K562 (cell line): ENCODE data around the gene PPP6R3. TPM values are rescaled to one million over a fixed set of nuclear protein-coding genes. Genes with fewer than 3 reads are reported as not detected.

Source experiments
- ATAC-seq: fragments of 200-7000 bp; cut with Tn5 transposase; 3 replicates; pipeline ENCODE4 v1.9.1; 2020; ENCODE audit warnings: moderate library complexity
- BruUV-seq: library from RNA; stranded (reverse); fragments of 400-500 nt; replicated peaks from 2 replicates; lab custom pipeline; 2021; lab: Mats Ljungman, UMichigan
- CTCF ChIA-PET: fragments of 300-600 bp; formaldehyde crosslinking; extraction: SDS; loops from one replicate; lab custom pipeline; 2021; ENCODE audit warnings: low intra/inter-chr PET ratio; lab: Yijun Ruan, JAX
- POLR2A ChIA-PET: fragments of 300-600, 350-650 bp; sonication (Branson Sonifier 250); formaldehyde crosslinking; extraction: SDS; loops from one replicate; lab custom pipeline; 2021; ENCODE audit warnings: antibody characterized with exemption, inconsistent platforms; lab: Yijun Ruan, JAX
- DNase-seq, 4 experiments: peaks; one replicate each; pipeline versions ENCODE4 v3.0.0 to v3.0.0-alpha.2; 2011 to 2018; ENCODE audit warnings: low spot score in 3 of 4, mixed read lengths in 3 of 4; ENCODE audit errors: extremely low read depth in 1 of 4
- FAIRE-seq: peaks from 2 replicates; lab custom pipeline; 2011; peaks lifted over from hg19 to GRCh38; lab: Jason Lieb, UNC
- H2AFZ ChIP-seq: 2 replicates; pipeline ENCODE4 v1.6.0; 2011; ENCODE audit warnings: low read depth, low read length, control low read depth, inconsistent platforms
- H3K27ac ChIP-seq: fragments of 200-600 bp; 3 replicates; pipeline ENCODE4 v1.8.0; 2011; ENCODE audit warnings: low read depth, mild to moderate bottlenecking, control low read depth, inconsistent platforms, low read length, moderate library complexity, mixed read lengths; ENCODE audit errors: extremely low read depth
- H3K27me3 ChIP-seq, 2 experiments: fragments of 300-600 bp in 1 of 2; 2 replicates in 1 of 2; 3 replicates in 1 of 2; pipeline versions ENCODE4 v1.6.0 to v1.8.0; 2011; ENCODE audit warnings: inconsistent platforms in 2 of 2, low read length in 2 of 2, mild to moderate bottlenecking in 1 of 2, mixed read lengths in 1 of 2, moderate library complexity in 1 of 2; ENCODE audit not compliant: control insufficient read depth in 2 of 2, insufficient read depth in 2 of 2
- H3K36me3 ChIP-seq: fragments of 300-600 bp; 3 replicates; pipeline ENCODE4 v1.8.0; 2011; ENCODE audit warnings: mild to moderate bottlenecking, low read length, inconsistent platforms; ENCODE audit not compliant: control insufficient read depth, insufficient read depth
- H3K4me1 ChIP-seq, 2 experiments: fragments of 200-600 bp in 1 of 2; replicated peaks in 1 of 2; 2 replicates in 1 of 2; 3 replicates in 1 of 2; pipeline versions ENCODE4 v1.5.1 to v1.8.0; 2011; ENCODE audit warnings: inconsistent platforms in 2 of 2, low read length in 2 of 2, mild to moderate bottlenecking in 1 of 2, mixed read lengths in 1 of 2, moderate library complexity in 1 of 2; ENCODE audit not compliant: control insufficient read depth in 2 of 2, insufficient read depth in 2 of 2
- H3K4me2 ChIP-seq: 2 replicates; pipeline ENCODE4 v1.6.1; 2011; ENCODE audit warnings: low read length, control low read depth, inconsistent platforms, mixed read lengths; ENCODE audit not compliant: insufficient read depth
- H3K4me3 ChIP-seq: fragments of 200-600 bp; sonication (generic), shearing (Covaris generic); 2 replicates; pipeline ENCODE4 v1.5.1; 2016; ENCODE audit warnings: control low read depth, inconsistent platforms
- H3K79me2 ChIP-seq: fragments of 200-600 bp; 3 replicates; pipeline ENCODE4 v1.8.0; 2011; ENCODE audit warnings: low read length, inconsistent platforms; ENCODE audit not compliant: control insufficient read depth, insufficient read depth
- H3K9ac ChIP-seq, 2 experiments: 2 replicates each; pipeline versions ENCODE4 v1.6.0 to v1.6.1; 2011; ENCODE audit warnings: low read depth in 2 of 2, low read length in 2 of 2, control low read depth in 1 of 2, inconsistent platforms in 1 of 2, mild to moderate bottlenecking in 1 of 2, mixed read lengths in 1 of 2; ENCODE audit not compliant: insufficient read depth in 1 of 2
- H3K9me1 ChIP-seq: one replicate; pipeline ENCODE4 v1.6.0; 2011; ENCODE audit warnings: inconsistent platforms, mild to moderate bottlenecking, low read length, moderate library complexity; ENCODE audit not compliant: control insufficient read depth, insufficient read depth
- H3K9me3 ChIP-seq: replicated peaks from 2 replicates; pipeline ENCODE4 v1.5.1; 2011; ENCODE audit warnings: low read depth, low read length, inconsistent platforms; ENCODE audit not compliant: control insufficient read depth, insufficient read depth
- H4K20me1 ChIP-seq: replicated peaks from 2 replicates; pipeline ENCODE4 v1.6.1; 2011; ENCODE audit warnings: low read length, inconsistent platforms, mixed read lengths; ENCODE audit not compliant: control insufficient read depth, insufficient read depth
- ARID1B ChIP-seq: fragments of 450-650 bp; IDR thresholded peaks from 2 replicates; pipeline ENCODE4 v1.6.1; 2016; ENCODE audit warnings: antibody characterized with exemption, mild to moderate bottlenecking, inconsistent platforms
- ELF2 ChIP-seq: fragments of 250-450 bp; sonication (Bioruptor Pico); IDR thresholded peaks from 2 replicates; pipeline ENCODE4 v1.5.0; 2021; ENCODE audit warnings: mild to moderate bottlenecking
- FUS ChIP-seq: fragments of 200-400 bp; formaldehyde crosslinking; optimal IDR thresholded peaks from 2 replicates; pipeline ENCODE3; 2017; ENCODE audit warnings: low read depth, low read length
- HIVEP1 ChIP-seq: fragments of 250-450 bp; sonication (Bioruptor Pico); IDR thresholded peaks from 2 replicates; pipeline ENCODE4 v1.4.0; 2020; ENCODE audit warnings: mild to moderate bottlenecking
- MCM3 ChIP-seq: fragments of 450-650 bp; IDR thresholded peaks from 2 replicates; pipeline ENCODE4 v1.6.1; 2016
- MEF2D ChIP-seq: conservative IDR thresholded peaks from 2 replicates; pipeline ENCODE4 v1.6.1; 2016; ENCODE audit warnings: low read depth, missing genetic modification characterization, missing compliant biosample characterization
- MTF1 ChIP-seq: fragments of 250-450 bp; sonication (Bioruptor Pico); IDR thresholded peaks from 2 replicates; pipeline ENCODE4 v1.9.0; 2021; ENCODE audit warnings: moderate library complexity, mild to moderate bottlenecking, inconsistent platforms, borderline replicate concordance
- NBN ChIP-seq: fragments of 450-650 bp; IDR thresholded peaks from 2 replicates; pipeline ENCODE4 v1.6.1; 2016; ENCODE audit warnings: low read depth, mild to moderate bottlenecking
- PCBP1 ChIP-seq: fragments of 200-400 bp; formaldehyde crosslinking; IDR thresholded peaks from 2 replicates; pipeline ENCODE4 v1.6.1; 2018; ENCODE audit warnings: mild to moderate bottlenecking, low read depth, low read length; ENCODE audit not compliant: poor library complexity, severe bottlenecking
- RAD21 ChIP-seq, 2 experiments: fragments of 250-450 bp in 1 of 2; fragments of 450-650 bp in 1 of 2; sonication (Bioruptor Pico) in 1 of 2; formaldehyde crosslinking in 1 of 2; IDR thresholded peaks in 1 of 2; conservative IDR thresholded peaks in 1 of 2; 2 replicates each; pipeline versions ENCODE4 v1.4.0 to v1.8.0; 2020 to 2022; ENCODE audit warnings: mild to moderate bottlenecking in 2 of 2, moderate library complexity in 1 of 2
- STAG1 ChIP-seq: sonication (generic); formaldehyde crosslinking; IDR thresholded peaks from 2 replicates; pipeline ENCODE4 v1.5.0; 2020; ENCODE audit warnings: missing genetic modification reagents, borderline replicate concordance
- WHSC1 ChIP-seq: IDR thresholded peaks from one replicate; pipeline ENCODE4 v1.6.1; 2012; ENCODE audit warnings: low read length, control low read depth, inconsistent platforms
- ZBTB1 ChIP-seq: sonication (generic); formaldehyde crosslinking; IDR thresholded peaks from 2 replicates; pipeline ENCODE4 v1.8.1; 2023; ENCODE audit warnings: missing genetic modification reagents, low read depth, mild to moderate bottlenecking, borderline replicate concordance
- ZNF583 ChIP-seq: fragments of 250-450 bp; sonication (Bioruptor Pico); IDR thresholded peaks from 2 replicates; pipeline ENCODE4 v1.4.0; 2020
- WGBS: fragments of 100-300 bp; shearing (Covaris generic); methylation state at CpG from one replicate; pipeline ENCODE4 v1.1.6; 2016; ENCODE audit warnings: low coverage, mixed read lengths; ENCODE audit not compliant: insufficient coverage; ENCODE audit errors: missing lambda C conversion rate; 5-methylcytosine and 5-hydroxymethylcytosine counted together
- in situ Hi-C: fragments of 300-500 bp; cut with MboI; formaldehyde crosslinking; loops from 4 replicates; pipeline ENCODE4 v1.15.0; 2018; ENCODE audit warnings: inconsistent platforms, mixed read lengths
- intact Hi-C: fragments of 100-400 bp; cut with micrococcal nuclease; formaldehyde crosslinking; loops from 2 replicates; pipeline ENCODE4 v1.14.2; 2022
- polyA plus RNA-seq, 8 experiments: library from polyadenylated mRNA; depleted of rRNA in 4 of 8; stranded (reverse) in 5 of 8; unstranded in 3 of 8; fragments of >200 nt; fragmentation: Nextera tagmentation in 2 of 8; fragmentation: Illumina TruSeq in 1 of 8; extraction: Ambion mirVana in 2 of 8; extraction: Trizol in 1 of 8; gene quantifications; 2 replicates each; pipeline versions ENCODE4 v1.2.1 to v1.2.3, GENCODE V29; 2011 to 2014; ENCODE audit warnings: inconsistent platforms in 1 of 8, missing spikeins in 1 of 8
- total RNA-seq, 7 experiments: library from RNA; depleted of rRNA in 6 of 7; stranded (reverse); fragments of >200 nt in 6 of 7; fragmentation: Illumina TruSeq in 2 of 7; extraction: Trizol in 2 of 7; gene quantifications; 2 replicates each; pipeline versions ENCODE4 v1.2.1 to v1.2.3, GENCODE V29; 2011 to 2021; ENCODE audit warnings: low replicate concordance in 1 of 7
- TF ChIP-seq, protein P1 (sequence below): fragments of 450-650 bp; conservative IDR thresholded peaks from 2 replicates; pipeline ENCODE4 v1.6.1; 2016; ENCODE audit warnings: missing genetic modification characterization, low read depth, mild to moderate bottlenecking, control low read depth, missing compliant biosample characterization
- TF ChIP-seq, protein P2 (sequence below): sonication (generic); formaldehyde crosslinking; IDR thresholded peaks from 2 replicates; pipeline ENCODE4 v1.9.0; 2022; ENCODE audit warnings: mild to moderate bottlenecking, missing genetic modification reagents

Gene PPP6R3
- total and polyA plus RNA-seq, 9 of the 15 experiments (the other 6 are each of a cell fraction or from before 2014, with no cell fraction given), result 20.3 to 117 (median 80.6) TPM

DNA sequence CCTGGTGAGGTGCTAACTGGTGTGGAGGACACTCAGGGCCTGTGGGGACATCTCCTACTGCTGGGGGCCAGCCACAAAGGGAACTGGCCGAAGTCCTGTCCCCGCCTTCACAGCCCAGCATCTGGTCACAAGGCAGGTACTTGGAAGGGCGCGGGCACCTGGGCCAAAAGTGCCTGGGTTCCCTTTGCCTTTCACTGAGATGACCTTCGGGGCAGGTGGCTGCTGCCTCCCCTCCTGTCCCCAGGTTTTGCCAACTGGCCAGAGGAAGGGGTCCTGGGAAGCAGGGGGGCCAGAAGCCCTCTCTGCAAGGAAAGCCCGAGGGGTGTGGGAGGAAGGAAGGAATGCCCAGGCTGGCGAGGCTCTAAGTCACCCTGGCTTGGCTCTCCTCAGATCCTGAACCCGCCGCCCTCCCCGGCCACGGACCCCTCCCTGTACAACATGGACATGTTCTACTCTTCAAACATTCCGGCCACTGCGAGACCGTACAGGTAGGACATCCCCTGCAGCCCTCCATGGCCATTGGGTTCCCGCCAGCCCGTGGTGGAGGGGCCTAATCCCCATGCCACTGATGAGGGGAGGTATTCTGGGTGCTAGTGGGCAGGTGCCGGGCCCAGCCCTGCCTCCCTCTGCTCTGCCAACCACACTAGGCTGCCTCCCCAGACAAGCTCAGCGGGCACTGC is 14.4 kb upstream of the PPP6R3 start (continued):
- TF ChIP-seq, protein P1, sequence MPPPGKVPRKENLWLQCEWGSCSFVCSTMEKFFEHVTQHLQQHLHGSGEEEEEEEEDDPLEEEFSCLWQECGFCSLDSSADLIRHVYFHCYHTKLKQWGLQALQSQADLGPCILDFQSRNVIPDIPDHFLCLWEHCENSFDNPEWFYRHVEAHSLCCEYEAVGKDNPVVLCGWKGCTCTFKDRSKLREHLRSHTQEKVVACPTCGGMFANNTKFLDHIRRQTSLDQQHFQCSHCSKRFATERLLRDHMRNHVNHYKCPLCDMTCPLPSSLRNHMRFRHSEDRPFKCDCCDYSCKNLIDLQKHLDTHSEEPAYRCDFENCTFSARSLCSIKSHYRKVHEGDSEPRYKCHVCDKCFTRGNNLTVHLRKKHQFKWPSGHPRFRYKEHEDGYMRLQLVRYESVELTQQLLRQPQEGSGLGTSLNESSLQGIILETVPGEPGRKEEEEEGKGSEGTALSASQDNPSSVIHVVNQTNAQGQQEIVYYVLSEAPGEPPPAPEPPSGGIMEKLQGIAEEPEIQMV (tag), result no peak
- TF ChIP-seq MTF1 (CRISPR knock-in tag) (no peak), WHSC1 (no peak), ZNF583 (no peak), NBN (no peak), ARID1B (no peak), MEF2D (no peak)

GRCh38 chr11:68447015-68447801 is 13.3 kb upstream of the PPP6R3 start:
- ATAC-seq, result peak; percentile 99
- intact Hi-C loops (loop anchor here (5.0 kb wide), 3 partner anchors 150 to 235 kb away; partner anchors contain the start of gene KMT5B), in situ Hi-C loops (loop anchor here (10.0 kb wide), 1 partner anchor 192 kb away; no protein-coding TSS in a partner anchor)
- no peak overlapping the region for H3K4me3 ChIP-seq
- peaks cover 0 to 19% of the 10 kb centered on the region in 2 experiments; a peak in 2 of 5 replicates for H3K4me1 ChIP-seq
- DNase-seq, result peak; percentile 82 to 87 (median 84)
- H3K27me3 ChIP-seq, result no peaks in the 10 kb centered on the region
- no TSS peak for BruUV-seq
- no peak overlapping the region for H3K27ac ChIP-seq
- H2AFZ ChIP-seq, result no peak overlapping the region
- H3K9ac ChIP-seq, result no peak overlapping the region
- H3K9me1 ChIP-seq, result peaks cover 3% of the 10 kb centered on the region
- H4K20me1 ChIP-seq, result no peaks in the 10 kb centered on the region; the same call in 1 of the 2 replicates
- POLR2A ChIA-PET, result interaction anchor here (0.6 kb wide), 2 partner anchors 20 to 24 kb away, joined by 3 read pairs; no protein-coding TSS in a partner anchor
- no peaks in the 10 kb centered on the region for H3K9me3 ChIP-seq
- FAIRE-seq, result peak; percentile 75
- WGBS, result 51% methylated on average over 23 of the region's 25 CpGs
- no peak overlapping the region for H3K4me2 ChIP-seq
- no peaks in the 10 kb centered on the region for H3K79me2 ChIP-seq
- peaks cover 27% of the 10 kb centered on the region; the same call in 2 of the 3 replicates for H3K36me3 ChIP-seq
- CTCF ChIA-PET, result interaction anchor here (0.6 to 1.3 kb wide), 3 partner anchors 45 to 239 kb away, joined by 3 to 8 read pairs (median 3); no protein-coding TSS in a partner anchor
- no peak for TF ChIP-seq FUS
- no peak for TF ChIP-seq ZBTB1 (CRISPR knock-in tag)
- peak; percentile 54 to 79 for TF ChIP-seq RAD21 (CRISPR knock-in tag; conservative IDR thresholded peaks at IDR 0.05 in 1 of 2, IDR thresholded peaks at IDR 0.05 in 1 of 2)
- TF ChIP-seq STAG1 (CRISPR knock-in tag), result peak; percentile 87
- no peak for TF ChIP-seq HIVEP1 (CRISPR knock-in tag)
- no peak for TF ChIP-seq PCBP1
- no peak for TF ChIP-seq ELF2 (CRISPR knock-in tag)
- TF ChIP-seq, protein P2, sequence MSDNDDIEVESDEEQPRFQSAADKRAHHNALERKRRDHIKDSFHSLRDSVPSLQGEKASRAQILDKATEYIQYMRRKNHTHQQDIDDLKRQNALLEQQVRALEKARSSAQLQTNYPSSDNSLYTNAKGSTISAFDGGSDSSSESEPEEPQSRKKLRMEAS (CRISPR knock-in tag), result 0 out of 2 replicates have a peak, but pooled peaks have one; percentile 12
- no peak for TF ChIP-seq MCM3
